ENCODE measurements around the gene EEF2KMT.
"Not testable (repeated sequence)": the region's sequence is repeated elsewhere in the genome, so short reads cannot be mapped to it uniquely, and the experiment has no call there.

Gene EEF2KMT

DNA sequence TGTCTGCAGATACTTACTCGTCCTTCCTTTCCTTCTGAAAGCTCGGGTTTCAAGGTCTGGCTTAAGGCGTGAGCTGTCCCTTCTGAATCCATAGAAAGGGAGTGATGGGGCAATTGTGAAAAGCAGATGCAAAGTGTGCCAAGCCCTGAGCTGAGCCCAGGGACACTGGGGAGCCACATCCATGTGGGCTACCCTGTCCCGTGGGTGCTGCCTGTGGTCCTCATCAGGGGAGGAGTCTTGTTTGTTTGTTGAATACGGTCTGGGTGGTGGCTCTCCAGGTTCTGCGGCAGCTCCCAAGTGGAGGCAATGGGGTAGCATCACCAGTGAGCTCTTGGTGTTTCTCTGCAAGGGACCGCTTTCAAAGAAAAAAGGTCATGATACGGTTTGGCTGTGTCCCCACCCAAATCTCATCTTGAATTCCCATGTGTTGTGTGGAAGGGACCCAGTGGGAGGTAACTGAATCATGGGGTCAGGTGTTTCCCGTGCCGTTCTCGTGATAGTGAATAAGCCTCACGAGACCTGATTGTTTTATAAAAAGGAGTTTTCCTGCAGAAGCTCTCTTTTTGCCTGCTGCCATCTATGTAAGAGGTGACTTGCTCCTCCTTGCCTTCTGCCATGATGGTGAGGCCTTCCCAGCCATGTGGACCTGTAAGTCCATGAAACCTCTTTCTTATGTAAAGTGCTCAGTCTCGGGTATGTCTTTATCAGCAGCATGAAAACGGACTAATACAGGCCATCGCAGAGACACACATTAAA lies 27.0 kb downstream of the EEF2KMT start:
- no peak for DNase-seq (ENCODE audit: low read depth)

DNA sequence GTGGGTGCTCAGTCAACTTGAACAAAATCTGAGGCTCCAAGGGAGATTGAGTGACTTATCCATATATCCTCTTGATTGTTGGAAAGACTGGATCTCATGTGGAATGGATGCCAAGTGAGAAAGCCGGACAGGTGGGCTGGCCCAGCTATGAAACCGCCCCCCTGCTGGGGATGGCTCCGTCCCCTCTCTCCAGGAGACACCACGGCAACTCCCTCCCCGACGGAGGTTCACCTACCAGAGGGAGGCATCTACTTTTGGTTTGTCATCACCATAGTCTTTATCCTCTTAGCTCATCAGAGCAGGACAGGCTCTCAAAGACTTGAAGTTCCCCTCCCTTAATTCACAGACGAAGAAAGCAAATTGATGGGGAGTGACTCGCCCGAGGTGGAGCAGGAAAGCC lies 27.7 kb downstream of the EEF2KMT start:
- DNase-seq (ENCODE audit: low read depth), result no peak

DNA sequence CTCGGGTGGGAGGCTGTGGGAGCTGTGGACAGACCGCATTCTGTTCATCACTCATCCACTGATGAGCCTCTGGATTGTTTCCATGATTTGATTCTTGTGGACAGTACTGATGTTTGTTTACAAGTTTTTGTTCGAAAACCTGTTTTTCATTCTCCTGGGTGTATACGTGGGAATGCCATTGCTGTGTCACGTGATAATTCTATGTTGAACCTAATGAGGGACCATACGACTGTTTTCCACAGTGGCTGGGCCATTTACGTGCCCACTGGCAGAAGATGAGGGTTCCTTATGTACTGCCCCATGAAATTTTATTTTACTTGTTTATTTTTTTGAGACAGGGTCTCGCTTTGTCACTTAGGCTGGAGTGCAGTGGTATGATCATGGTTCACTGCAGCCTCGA lies 28.5 kb downstream of the EEF2KMT start:
- DNase-seq (ENCODE audit: low read depth), result no peak

DNA sequence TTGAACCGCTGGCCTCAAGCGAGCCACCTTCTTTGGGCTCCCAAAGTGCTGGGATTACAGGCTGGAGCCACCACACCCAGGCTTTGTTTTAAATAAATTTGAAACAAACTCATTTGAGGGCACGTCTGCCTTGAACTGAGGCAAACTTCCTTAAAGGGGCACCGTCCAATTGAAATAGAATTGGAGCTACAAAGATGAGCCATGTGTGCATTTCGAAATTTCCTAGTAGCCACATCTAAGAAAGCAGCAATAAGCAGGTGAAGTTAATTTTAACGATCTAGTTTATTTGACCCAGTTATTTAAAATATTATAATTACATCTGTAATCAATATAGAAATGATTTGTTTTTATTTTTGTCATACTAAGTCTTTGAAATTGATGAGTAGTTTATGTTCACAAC lies 31.1 kb downstream of the EEF2KMT start:
- DNase-seq (ENCODE audit: low read depth), result no peak

DNA sequence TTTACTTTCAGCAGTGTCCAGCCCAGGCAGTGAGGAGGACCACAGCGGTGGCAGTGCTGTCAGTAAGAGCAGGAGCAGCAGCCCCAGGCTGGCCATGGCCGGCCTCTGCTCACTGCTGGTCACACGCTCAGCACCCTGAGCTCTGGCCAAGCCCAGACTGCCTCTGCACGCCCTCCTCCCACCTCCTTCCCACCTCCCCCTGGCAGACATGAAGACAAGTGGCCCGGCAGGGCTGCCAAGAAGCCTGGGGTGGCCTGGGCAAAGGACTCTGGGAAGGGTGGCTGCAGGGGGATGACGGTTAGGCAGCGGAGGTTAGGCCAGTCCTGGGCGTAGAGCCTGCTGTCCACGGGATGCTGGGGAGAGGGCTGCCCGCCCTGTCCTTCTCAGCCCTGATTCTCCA lies 31.8 kb downstream of the EEF2KMT start, which contains the start of gene C16orf89:
Gene C16orf89 (minus strand): TSS at position 144 of the 400 bp plus-strand sequence. CDS start 48 bp downstream, at position 96.
- no peak for DNase-seq (ENCODE audit: low read depth)

DNA sequence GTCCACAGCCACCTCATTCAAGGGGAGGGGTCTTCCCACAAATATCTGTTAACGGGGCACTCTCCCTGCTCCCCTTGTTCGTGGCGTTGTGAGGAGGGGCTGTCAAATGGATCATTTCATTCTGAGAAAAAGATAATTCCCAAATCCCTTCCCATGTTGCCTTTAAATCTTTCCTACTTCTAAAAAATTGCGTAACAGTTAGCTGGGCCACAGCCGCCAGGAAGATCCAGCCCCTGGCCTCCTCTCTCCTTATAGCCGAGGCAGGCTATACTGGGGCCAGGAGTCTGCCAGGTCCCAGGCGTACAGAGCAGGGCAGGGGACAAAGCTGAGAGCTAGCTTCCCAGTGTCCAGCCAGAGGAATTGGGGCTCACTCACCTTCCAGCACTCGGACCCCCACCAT lies 32.3 kb downstream of the EEF2KMT start:
- no peak for DNase-seq (ENCODE audit: low read depth)

DNA sequence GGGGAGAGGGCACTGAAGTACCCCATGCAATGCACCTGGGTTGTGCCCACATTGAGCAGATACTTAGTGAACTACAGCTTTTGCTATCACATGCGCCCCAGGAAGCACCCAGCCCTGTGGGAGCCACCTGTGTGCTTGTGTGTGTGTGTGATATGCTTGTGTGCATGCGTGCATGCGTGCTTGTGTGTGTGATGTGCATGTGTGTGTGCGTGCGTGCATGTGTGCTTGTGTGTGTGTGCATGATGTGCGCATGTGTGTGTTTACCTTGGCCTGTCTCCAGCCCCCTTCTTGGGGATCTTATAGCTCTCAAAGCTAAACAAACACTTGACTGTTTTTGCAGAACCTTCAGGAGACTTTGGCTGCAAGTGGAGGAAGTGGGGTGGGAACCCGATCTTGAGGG lies 32.7 kb downstream of the EEF2KMT start:
- no peak for DNase-seq (ENCODE audit: low read depth)

DNA sequence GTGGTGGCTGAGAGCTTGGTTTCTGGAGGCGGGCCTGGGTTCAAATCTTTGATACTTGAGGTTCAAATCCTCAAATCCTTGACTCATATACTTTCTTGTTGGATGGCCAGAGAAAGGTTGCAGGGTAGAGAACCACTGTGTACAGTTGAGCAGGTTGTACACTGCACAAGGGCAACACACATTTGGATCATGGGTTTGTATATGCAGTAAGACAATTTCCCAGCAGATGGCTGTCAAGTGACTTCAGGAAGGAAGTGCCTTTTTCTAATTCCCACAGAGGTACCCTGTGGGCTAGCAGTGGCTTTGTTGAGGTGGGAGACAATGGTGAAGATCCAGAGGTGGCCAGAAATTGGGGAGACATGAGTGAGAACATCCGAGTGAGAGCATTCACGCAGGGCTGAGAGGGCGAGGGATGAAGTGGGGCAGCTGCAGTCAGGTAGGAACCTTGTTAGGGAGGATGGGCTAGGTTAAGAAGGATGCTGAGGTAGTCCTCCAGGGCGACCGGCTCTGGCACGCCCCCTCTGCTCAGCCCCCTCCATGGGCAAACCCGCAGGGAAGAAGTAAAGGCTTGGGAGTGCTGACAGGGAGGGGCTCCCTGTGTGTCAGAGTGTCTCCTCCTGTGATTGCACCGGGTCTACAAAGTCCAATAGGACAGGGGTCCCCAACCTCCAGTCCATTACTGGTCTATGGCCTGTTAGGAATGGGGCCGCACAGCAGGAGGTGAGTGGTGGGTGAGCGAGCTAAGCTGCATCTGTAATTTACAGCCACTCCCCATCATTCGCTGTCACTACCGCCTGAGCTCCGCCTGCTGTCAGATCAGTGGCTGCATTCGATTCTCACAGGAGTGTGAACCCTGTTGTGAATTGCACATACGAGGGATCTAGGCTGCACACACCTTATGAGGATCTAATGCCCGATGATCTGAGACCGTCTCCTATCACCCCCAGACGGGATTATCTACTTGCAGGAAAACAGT lies 34.5 kb downstream of the EEF2KMT start:
- no peak for DNase-seq (ENCODE audit: low read depth)

DNA sequence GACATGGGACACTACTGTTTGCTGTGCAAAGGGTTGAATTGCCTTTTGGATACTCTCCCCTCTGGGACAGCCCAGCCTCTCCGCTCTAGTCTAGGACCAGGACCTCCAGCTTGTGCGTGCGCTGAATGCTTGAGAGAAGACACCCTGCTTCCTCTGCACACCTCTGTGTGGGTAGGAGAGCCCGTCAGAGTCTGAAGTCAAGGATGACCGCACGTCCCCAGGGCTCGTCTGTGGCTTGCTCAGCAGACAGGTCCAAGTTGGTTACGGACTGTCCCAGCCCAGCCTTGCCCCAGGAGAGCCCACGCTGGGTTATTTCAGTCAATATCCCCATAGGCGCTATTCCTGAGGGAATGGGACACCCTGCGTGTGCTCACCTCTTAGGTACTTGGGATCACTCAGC lies 35.5 kb downstream of the EEF2KMT start:
- no peak for DNase-seq (ENCODE audit: low read depth)

DNA sequence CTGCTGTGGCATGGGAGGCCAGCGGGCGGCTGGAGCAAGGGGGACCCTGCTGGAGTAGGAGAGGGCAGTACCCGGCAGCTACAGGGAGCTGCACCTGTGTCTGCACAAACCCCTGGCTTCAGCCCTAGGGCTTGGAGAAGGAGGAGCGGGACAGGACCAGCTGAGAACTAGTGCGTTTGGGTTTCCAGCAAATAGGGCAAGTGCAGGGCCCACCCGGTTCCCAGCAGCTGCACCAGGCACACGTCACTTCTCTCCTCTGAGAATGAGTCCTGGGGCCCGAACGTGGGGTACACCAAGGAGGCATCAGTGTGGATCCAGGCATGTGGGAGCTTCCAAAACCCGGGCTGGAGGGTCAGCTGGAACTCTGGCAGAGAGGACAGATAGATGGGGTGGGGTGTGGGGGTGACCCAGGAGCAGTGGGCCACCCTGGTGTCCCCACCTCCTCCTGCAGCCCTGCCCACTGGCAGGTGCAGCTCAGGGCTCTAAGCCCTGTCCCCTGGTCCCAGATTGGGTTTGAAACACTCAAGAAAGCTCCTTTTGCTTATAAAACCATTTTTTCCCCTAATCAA lies 37.4 kb downstream of the EEF2KMT start:
- no peak for DNase-seq (ENCODE audit: low read depth)

DNA sequence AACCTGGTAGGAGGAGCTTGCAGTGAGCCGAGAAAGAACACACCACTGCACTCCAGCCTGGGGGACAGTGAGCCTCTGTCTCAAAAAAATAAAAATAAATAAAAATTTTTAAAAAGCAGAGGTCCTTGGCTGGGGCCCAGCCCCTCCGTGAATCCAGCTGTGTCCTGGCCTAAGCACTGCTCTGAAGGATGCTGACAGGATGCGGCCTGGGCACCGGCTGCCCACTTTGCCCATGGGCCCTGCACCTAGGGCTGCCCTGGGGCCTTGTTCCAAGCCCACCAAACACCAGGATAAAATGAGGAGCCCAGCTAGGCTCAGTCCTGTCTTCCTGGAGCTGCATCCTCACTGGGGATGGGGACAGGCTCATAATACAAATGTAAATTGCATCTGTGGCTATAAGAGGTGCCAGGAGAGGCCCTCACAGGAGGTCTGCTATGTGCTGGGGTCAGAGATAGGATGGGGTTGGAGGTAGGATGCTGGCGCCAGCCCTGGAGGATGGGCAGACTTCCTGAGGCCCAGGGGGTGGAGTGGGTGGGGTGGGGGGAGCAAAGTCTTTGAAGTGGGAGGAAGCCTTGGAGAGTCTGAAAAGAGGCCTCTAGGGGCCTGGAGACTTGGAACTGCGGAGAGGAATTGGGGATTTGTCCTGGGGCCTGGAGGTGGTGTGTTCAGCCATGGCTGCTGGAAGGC lies 38.1 kb downstream of the EEF2KMT start:
- no peak for DNase-seq (ENCODE audit: low read depth)

DNA sequence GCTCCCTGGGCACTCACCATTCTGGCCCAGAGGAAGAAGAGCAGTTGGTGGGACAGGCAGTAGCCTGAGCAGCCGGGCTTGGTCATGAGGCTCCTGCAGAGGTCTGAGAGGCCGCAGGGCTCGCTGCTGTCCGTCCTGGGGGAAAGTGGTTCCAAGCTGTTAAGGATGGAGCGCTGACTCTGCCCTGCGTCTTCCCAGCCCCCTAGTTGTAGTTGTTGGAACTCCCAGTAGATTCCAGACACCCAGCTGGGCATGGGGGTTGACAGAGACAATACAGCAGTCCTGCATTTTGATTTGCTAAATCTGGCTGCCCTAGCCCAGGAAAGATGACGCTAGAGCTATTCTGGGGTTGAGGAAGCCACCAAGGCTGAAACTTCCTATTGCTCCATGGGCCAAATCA lies 39.1 kb downstream of the EEF2KMT start:
- no peak for DNase-seq (ENCODE audit: low read depth)

DNA sequence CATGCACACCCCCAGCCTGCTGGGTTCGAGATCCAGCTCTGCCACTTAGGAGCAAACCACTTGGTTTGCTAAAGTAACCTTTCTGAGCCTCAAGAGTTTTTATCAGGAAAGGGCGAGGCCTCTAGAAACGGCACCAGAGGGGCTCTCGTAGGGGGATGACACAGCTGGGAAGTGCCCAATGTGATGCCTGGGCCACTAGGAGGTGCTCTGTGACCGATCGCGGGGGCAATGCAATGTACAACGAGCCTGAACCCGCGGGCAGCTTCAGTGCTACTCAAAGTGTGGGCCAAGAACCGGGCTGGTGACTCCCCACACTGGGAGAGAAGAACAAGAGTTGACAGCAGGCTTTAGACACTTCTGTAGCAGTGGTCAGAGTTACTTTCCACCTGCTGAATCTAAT lies 41.2 kb downstream of the EEF2KMT start:
- DNase-seq (ENCODE audit: low read depth), result no peak

DNA sequence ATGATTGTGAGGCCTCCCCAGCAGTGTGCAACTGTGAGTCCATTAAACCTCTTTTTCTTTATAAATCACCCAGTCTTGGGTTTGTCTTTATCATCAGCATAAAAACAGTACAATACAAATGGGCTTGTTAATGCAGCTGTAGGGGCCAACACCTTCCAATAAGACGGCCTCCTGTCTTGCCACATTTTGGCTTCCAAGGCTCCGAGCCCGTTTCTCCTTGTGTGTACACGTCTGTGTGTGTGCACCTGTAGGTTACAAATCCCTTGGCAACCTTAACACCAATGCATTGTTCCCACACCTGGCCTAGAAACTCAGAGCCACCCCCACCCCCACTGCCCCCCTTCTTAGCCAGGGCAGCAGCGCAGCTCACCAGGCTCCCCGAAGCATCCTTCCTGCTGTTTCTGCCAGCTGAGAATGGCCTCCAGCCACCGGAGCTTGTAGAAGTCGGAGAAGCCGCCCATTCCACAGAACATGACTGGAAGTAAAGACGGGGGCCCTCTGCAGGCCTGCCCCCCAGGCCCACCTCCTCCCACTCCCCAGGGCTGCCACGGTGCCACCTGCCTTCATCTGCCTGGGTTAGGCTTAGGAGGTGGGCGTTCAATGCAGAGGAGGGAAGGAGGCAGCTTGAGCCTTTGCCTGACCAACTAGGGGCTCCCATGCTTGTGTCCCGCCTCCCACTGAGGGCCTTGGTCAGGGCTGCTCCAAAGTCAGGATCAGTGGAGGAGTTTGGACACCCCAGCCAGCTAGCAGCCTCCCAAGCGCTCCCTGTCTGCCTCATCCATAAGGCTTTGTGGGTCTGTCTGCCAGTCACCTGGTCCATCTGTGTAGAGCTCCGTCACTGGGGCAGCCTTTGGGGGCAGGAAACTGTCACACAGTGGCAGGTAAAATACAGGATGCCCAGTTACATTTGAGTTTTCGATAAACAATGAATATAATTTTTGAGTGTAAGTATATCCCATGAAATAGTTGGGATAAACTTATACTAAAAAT lies 42.4 kb downstream of the EEF2KMT start:
- DNase-seq (ENCODE audit: low read depth), result no peak

DNA sequence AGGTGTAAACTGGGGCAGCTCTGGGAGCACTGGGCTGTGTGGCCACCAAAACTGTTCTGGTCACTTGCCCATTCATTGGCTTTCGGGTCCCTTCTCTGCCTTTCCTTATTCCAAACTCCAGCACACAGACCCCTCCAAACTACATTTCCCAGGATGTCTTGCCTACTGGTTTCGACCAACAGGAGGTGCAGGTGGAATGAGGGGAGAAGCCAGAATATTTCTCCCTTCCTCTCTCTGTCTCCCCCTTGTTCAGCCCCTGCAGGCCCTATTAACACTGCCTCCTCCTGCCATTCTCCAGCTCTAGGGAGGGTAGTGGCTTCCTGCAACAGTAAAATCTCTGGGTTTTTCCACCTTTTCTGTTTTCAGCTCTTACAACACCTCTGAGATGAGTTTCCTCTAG lies 50.7 kb downstream of the EEF2KMT start:
- no peak for DNase-seq (ENCODE audit: low read depth)

DNA sequence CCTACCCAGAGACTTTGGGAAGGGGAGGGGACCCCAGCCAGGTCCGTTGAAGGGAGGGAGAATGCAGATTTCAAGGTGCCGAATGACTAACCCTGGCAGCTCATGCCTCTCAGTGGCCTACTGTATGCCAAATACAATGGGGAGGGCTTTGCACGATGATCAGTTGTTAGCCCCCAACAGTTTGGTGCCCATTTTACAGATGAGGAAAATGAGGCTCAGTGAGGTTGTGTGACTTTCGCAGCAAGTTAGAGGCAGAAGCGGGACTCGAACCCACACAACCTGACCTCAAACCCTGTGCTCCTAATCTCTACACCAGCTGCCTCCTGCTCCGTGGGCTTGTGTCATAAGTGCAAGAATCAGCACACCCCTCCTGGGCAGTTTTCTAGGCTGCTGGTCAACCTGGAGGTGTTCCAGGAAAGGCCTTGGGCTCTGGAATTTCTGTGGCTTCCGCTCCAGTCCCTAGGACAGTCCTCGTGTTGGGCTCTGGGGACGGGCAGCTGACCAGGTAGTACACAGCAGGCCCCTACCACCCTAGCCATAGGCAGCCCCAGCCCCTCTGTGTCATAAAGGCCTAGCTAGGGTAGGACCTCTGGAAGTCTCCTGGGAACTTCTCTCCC lies 52.0 kb downstream of the EEF2KMT start:
- DNase-seq (ENCODE audit: low read depth), result no peak

DNA sequence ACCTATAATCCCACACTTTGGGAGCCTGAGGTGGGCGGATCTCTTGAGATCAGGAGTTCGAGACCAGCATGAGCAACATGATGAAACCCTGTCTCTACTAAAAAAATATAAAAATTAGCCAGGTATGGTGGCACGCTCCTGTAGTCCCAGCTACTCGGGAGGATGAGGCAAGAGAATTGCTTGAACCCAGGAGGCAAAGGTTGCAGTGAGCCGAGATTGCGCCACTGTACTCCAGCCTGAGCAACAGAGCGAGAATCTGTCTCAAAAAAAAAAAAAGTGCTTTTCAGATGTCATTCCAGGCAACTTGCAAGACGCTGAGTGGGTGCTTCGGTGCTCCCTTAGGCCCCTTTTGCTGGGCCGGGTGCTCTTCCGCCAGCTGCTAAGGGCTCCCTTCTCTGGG lies 53.0 kb downstream of the EEF2KMT start:
- not testable (repeated sequence) for DNase-seq (ENCODE audit: low read depth)

DNA sequence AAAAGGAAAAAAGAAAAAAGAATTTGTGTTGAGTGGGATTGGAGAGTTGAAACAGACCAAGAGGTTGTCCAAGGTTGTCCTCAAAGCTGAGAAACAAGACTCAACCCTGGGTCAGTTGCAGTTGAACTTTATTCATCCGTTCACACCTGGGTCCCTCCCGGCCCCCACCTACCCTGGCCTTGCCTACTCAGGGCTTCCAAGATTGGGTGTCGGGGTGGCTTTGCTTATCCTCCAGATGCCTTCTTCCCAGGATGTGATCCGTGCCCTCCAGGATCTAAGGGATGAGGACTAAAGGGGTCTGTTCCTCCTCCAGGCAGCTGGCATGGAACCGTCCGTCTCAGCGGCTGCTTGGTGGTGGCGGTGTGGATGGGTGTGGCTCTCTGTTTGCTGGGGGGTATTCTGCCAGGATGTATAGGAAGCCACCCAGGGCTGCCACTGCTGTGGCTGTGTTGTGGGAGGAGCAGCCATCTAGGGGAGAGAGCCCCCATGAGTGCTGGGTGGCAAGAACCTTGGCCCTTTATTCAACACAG lies 53.5 kb downstream of the EEF2KMT start:
- no peak for DNase-seq (ENCODE audit: low read depth)

DNA sequence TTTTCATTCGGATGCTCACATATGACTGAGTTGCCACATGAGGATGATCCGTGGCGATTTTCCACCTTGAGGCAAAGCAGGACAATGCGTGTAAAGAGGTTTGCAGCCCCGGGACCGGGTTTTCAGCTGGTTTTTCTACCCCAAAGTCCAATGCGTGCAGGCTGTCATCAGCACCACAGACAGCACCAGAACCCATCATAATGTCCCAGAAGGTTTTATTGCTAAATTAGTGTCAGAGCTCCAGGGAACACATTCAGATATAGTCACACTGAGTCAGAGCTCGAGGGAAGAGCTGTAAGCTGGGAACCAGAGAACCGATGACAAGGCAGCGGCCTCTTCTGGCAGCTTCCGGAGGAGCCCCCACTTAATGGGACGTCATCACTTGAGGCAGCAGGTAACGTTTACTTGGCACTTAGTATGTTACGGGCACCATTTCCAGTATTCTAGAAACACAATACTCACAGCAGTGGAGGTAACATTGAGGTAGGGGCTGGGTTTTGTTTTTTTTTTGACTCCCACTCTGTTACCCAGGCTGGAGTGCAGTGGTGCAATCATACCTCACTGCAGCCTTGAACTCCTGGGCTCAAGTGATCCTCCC lies 54.9 kb downstream of the EEF2KMT start:
- DNase-seq (ENCODE audit: low read depth), result peak; percentile 30

Measured in GM04503 (cell line).